Measurements from ENCODE around the gene GALNT14. TPM values are rescaled to one million over a fixed set of nuclear protein-coding genes. Genes with fewer than 3 reads are reported as not detected.

The GALNT14 gene
- total and polyA plus RNA-seq, 10 donors, result 2.7 to 18.5 (median 4.5) TPM

DNA sequence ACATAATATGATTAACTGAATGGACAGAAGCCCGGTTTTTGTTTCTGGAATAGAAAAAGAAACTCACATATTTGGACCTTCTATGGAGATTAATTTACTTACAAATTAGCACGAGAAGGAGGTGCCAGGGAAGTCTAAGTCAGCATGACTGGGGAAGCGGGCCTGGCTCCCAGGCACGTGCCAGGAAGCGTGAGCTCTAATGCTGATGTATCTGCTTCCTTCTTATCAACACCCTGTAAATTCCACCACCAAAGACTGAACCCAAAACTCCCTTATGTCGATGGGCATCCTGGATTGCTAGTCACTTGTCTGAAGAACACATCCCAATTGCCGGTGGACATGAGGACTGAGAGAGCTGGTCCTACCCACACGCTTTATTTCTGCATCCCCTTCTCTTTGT is 134.5 kb downstream of the GALNT14 start:
- no peak for TF ChIP-seq POLR2A (IDR thresholded peaks at IDR 0.05)
- no peak for TF ChIP-seq POLR2AphosphoS5 (IDR thresholded peaks at IDR 0.05)
- TF ChIP-seq, protein P1, sequence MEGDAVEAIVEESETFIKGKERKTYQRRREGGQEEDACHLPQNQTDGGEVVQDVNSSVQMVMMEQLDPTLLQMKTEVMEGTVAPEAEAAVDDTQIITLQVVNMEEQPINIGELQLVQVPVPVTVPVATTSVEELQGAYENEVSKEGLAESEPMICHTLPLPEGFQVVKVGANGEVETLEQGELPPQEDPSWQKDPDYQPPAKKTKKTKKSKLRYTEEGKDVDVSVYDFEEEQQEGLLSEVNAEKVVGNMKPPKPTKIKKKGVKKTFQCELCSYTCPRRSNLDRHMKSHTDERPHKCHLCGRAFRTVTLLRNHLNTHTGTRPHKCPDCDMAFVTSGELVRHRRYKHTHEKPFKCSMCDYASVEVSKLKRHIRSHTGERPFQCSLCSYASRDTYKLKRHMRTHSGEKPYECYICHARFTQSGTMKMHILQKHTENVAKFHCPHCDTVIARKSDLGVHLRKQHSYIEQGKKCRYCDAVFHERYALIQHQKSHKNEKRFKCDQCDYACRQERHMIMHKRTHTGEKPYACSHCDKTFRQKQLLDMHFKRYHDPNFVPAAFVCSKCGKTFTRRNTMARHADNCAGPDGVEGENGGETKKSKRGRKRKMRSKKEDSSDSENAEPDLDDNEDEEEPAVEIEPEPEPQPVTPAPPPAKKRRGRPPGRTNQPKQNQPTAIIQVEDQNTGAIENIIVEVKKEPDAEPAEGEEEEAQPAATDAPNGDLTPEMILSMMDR (IDR thresholded peaks at IDR 0.05 in 8 of 11, conservative IDR thresholded peaks at IDR 0.05 in 3 of 11), result no peak
- Histone ChIP-seq H3K36me3 (no peaks in the 10 kb centered on the region), H3K27me3 (replicated peaks in 1 of 7) (no peaks in the 10 kb centered on the region), H3K4me1 (peaks cover 0 to 32% (median 13%) of the 10 kb centered on the region in 6 donors), H3K4me3 (no peak overlapping the region), H3K27ac (peak overlapping the region in 3 of 8 donors; percentile 2 to 20 (median 2)), H3K9me3 (no peaks in the 10 kb centered on the region)
- no peak for DNase-seq
- 41 to 53% (median 45%) methylated on average over 8 of the region's 8 CpGs for WGBS, 5 donors
- intact Hi-C loops (cut with DNase I; ENCODE audit: low total_unique reads), result no loop called here

DNA sequence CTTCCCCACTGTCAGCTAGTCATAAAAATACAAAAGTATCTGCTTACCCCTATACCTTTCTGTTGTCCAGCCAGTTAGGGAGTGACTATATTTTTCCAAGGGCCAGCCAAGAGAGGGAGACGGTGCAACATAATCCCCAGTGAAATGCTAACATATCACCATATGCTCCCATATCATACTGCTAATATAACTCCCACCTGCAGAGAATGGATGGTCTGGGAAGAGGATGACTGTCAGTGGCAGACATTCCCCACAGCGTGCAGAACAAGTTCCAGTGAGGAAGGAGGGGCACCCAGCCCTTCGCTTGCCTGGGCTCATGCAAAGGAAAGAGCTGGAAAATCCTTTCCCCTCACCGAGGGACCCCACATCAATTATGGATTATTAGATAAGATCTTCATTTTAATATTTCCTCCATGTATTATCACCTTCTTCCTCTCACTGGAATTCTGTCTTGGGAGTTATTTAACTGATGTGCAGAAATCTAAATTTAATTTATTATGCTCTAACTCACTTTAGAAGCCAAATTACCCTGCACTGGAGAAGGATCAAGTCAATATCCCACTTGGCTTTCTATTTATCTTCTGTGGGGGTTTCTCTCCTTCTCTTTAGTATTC is 135.6 kb downstream of the GALNT14 start:
- WGBS, 5 donors, result 82 to 94% (median 88%) methylated on average over 4 of the region's 4 CpGs
- peaks cover 0 to 22% (median 6%) of the 10 kb centered on the region in 6 donors for H3K4me1 ChIP-seq
- TF ChIP-seq POLR2A (IDR thresholded peaks at IDR 0.05) (no peak), POLR2AphosphoS5 (IDR thresholded peaks at IDR 0.05) (no peak)
- TF ChIP-seq, protein P1 (IDR thresholded peaks at IDR 0.05 in 8 of 11, conservative IDR thresholded peaks at IDR 0.05 in 3 of 11), result no peak
- H3K27ac ChIP-seq, result no peak overlapping the region
- intact Hi-C loops (cut with DNase I; ENCODE audit: low total_unique reads), result no loop called here
- no peaks in the 10 kb centered on the region for H3K27me3 ChIP-seq (replicated peaks in 1 of 7)
- no peaks in the 10 kb centered on the region for H3K36me3 ChIP-seq
- H3K4me3 ChIP-seq, result no peak overlapping the region
- H3K9me3 ChIP-seq, result no peaks in the 10 kb centered on the region
- no peak for DNase-seq

DNA sequence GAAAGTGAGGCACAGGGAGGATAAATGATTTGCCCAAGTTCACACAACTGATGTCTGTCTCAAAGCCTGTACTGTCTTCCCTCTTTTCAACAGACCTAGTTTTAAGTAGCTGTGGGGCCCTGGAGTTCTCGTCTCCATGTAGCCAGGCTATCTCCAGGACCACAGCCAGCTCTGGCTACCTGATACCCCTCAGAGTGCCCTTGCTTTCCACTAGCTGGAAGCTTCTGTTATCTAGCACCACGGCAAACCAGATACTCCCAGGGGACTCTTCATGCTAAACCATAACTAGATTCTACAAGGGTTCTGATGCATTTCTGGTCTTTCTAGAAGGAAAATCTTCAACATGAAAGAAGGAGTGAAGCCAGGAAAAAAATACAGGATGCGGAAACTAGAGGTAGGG is 137.3 kb downstream of the GALNT14 start:
- intact Hi-C loops (cut with DNase I; ENCODE audit: low total_unique reads), result no loop called here
- Histone ChIP-seq H3K9me3 (no peaks in the 10 kb centered on the region), H3K4me3 (no peak overlapping the region), H3K36me3 (no peaks in the 10 kb centered on the region), H3K4me1 (peaks cover 0 to 16% (median 6%) of the 10 kb centered on the region in 6 donors), H3K27ac (no peak overlapping the region), H3K27me3 (replicated peaks in 1 of 7) (no peaks in the 10 kb centered on the region)
- DNase-seq, result no peak
- TF ChIP-seq, protein P1 (IDR thresholded peaks at IDR 0.05 in 8 of 11, conservative IDR thresholded peaks at IDR 0.05 in 3 of 11), result no peak
- TF ChIP-seq POLR2AphosphoS5 (IDR thresholded peaks at IDR 0.05) (no peak), POLR2A (IDR thresholded peaks at IDR 0.05) (no peak)
- WGBS, 5 donors, result 82 to 87% (median 82%) methylated on average over 3 of the region's 3 CpGs

DNA sequence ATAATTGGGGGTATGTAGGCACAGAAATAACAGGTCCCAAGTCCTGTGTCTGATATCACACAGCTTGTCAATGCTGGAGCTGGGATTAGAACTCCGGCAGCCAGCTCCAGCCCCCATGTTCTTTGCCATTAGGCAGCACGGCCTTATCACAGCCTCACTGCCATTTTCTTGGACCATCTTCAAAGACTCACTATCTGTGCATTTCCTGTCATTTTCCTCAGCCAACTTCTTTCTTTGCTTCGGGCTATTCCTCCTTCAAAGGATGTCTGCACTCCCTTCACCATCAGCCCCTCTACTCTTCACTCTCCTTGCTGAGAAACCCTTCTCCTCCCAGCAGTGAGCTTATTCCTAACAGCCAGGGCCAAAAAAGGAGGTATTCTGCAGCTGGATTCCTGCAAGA is 139.6 kb downstream of the GALNT14 start:
- Histone ChIP-seq H3K27ac (no peak overlapping the region), H3K4me1 (peaks cover 0 to 6% (median under 1%) of the 10 kb centered on the region in 6 donors), H3K36me3 (no peaks in the 10 kb centered on the region), H3K27me3 (replicated peaks in 1 of 7) (no peaks in the 10 kb centered on the region), H3K4me3 (no peak overlapping the region), H3K9me3 (no peaks in the 10 kb centered on the region)
- intact Hi-C loops (cut with DNase I; ENCODE audit: low total_unique reads), result no loop called here
- 63 to 82% (median 68%) methylated on average over 3 of the region's 3 CpGs for WGBS, 5 donors
- DNase-seq, result no peak
- no peak for TF ChIP-seq POLR2AphosphoS5 (IDR thresholded peaks at IDR 0.05)
- TF ChIP-seq, protein P1 (IDR thresholded peaks at IDR 0.05 in 8 of 11, conservative IDR thresholded peaks at IDR 0.05 in 3 of 11), result no peak
- TF ChIP-seq POLR2A (IDR thresholded peaks at IDR 0.05), result no peak
